Measurements from ENCODE around the gene CNP.

GRCh38 chr17:41919165-41919817, 47.3 kb upstream of the CNP start:
- TF ChIP-seq CTCF (IDR thresholded peaks at IDR 0.05) (no peak), POLR2A (IDR thresholded peaks at IDR 0.05) (no peak)
